HEK293T (cell line): ENCODE results near the gene HMOX1.
"Not testable (repeated sequence)": the region's sequence is repeated elsewhere in the genome, so short reads cannot be mapped to it uniquely, and the experiment has no call there.

Source experiments
- CTCF ChIA-PET: fragments of 350-600 bp; formaldehyde crosslinking; extraction: SDS; loops from one replicate; lab custom pipeline; 2021; ENCODE audit warnings: antibody characterized with exemption, inconsistent platforms; lab: Yijun Ruan, JAX
- POLR2A ChIA-PET: fragments of 350-600 bp; formaldehyde crosslinking; extraction: SDS; loops from one replicate; lab custom pipeline; 2020; ENCODE audit warnings: antibody characterized with exemption, inconsistent platforms; lab: Yijun Ruan, JAX
- DNase-seq: peaks from one replicate; pipeline ENCODE4 v3.0.0; 2012; ENCODE audit warnings: mixed read lengths; ENCODE audit errors: extremely low spot score
- ARNT ChIP-seq: fragments of 450-650 bp; IDR thresholded peaks from 2 replicates; pipeline ENCODE4 v1.6.1; 2017; ENCODE audit warnings: mild to moderate bottlenecking
- BHLHE40 ChIP-seq: fragments of 450-650 bp; IDR thresholded peaks from 2 replicates; pipeline ENCODE4 v1.6.1; 2016; ENCODE audit warnings: mild to moderate bottlenecking, moderate library complexity, borderline replicate concordance
- CTBP1 ChIP-seq: fragments of 450-650 bp; IDR thresholded peaks from 2 replicates; pipeline ENCODE4 v1.6.1; 2016; ENCODE audit warnings: borderline replicate concordance
- ELF4 ChIP-seq: fragments of 450-650 bp; IDR thresholded peaks from 2 replicates; pipeline ENCODE4 v1.6.1; 2017; ENCODE audit warnings: antibody characterized with exemption
- FOXA1 ChIP-seq: fragments of 450-650 bp; IDR thresholded peaks from 2 replicates; pipeline ENCODE4 v1.6.1; 2016; ENCODE audit warnings: mild to moderate bottlenecking
- FOXK2 ChIP-seq: fragments of 450-650 bp; IDR thresholded peaks from 2 replicates; pipeline ENCODE4 v1.6.1; 2016; ENCODE audit warnings: mild to moderate bottlenecking
- FOXM1 ChIP-seq: fragments of 450-650 bp; IDR thresholded peaks from 2 replicates; pipeline ENCODE4 v1.6.1; 2017; ENCODE audit warnings: mild to moderate bottlenecking, borderline replicate concordance
- HDGF ChIP-seq: fragments of 450-650 bp; IDR thresholded peaks from 2 replicates; pipeline ENCODE4 v1.6.1; 2017; ENCODE audit warnings: antibody characterized with exemption, borderline replicate concordance
- L3MBTL2 ChIP-seq: fragments of 450-650 bp; conservative IDR thresholded peaks from 2 replicates; pipeline ENCODE4 v1.6.1; 2016; ENCODE audit warnings: mild to moderate bottlenecking
- LEF1 ChIP-seq: fragments of 450-650 bp; IDR thresholded peaks from 2 replicates; pipeline ENCODE4 v1.6.1; 2017; ENCODE audit warnings: mild to moderate bottlenecking, borderline replicate concordance
- NFRKB ChIP-seq: fragments of 450-650 bp; IDR thresholded peaks from 2 replicates; pipeline ENCODE4 v1.6.1; 2016; ENCODE audit warnings: mild to moderate bottlenecking, moderate library complexity
- SP1 ChIP-seq: fragments of 450-650 bp; IDR thresholded peaks from 2 replicates; pipeline ENCODE4 v1.6.1; 2017
- SUZ12 ChIP-seq: fragments of 450-650 bp; IDR thresholded peaks from 2 replicates; pipeline ENCODE4 v1.6.1; 2016; ENCODE audit warnings: mild to moderate bottlenecking
- TARDBP ChIP-seq: fragments of 450-650 bp; IDR thresholded peaks from 2 replicates; pipeline ENCODE4 v1.6.1; 2016
- ZNF384 ChIP-seq: fragments of 450-650 bp; IDR thresholded peaks from 2 replicates; pipeline ENCODE4 v1.6.1; 2016
- TF ChIP-seq, protein P1 (sequence below): fragments of 450-650 bp; IDR thresholded peaks from 2 replicates; pipeline ENCODE4 v1.6.1; 2016

The HMOX1 gene

DNA sequence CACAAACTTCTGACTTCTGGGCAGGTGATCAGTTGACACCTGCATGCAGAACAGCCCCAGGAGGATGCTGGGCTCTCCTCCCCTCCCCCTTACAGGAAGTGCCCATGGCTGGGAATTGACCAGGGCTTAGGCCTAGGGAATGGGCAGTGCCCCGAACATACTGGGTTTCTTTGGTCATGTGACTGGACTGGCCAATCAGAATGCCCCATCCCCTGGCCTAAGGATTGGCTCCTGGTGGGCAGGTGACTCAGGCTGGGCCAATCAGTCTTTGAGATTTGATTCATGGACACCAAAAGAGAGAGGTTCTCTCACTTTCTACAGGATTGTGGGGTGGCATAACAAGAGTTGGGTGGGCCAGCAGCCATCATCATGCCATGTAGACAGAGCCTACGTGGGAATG is 56.2 kb downstream of the HMOX1 start:
- CTCF ChIA-PET: no interaction called here
- peak; percentile 66 for DNase-seq
- POLR2A ChIA-PET: no interaction called here
- TF ChIP-seq L3MBTL2 (no peak), ELF4 (no peak), HDGF (no peak), SUZ12 (no peak), FOXM1 (no peak)
- TF ChIP-seq, protein P1, sequence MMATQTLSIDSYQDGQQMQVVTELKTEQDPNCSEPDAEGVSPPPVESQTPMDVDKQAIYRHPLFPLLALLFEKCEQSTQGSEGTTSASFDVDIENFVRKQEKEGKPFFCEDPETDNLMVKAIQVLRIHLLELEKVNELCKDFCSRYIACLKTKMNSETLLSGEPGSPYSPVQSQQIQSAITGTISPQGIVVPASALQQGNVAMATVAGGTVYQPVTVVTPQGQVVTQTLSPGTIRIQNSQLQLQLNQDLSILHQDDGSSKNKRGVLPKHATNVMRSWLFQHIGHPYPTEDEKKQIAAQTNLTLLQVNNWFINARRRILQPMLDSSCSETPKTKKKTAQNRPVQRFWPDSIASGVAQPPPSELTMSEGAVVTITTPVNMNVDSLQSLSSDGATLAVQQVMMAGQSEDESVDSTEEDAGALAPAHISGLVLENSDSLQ: no peak

DNA sequence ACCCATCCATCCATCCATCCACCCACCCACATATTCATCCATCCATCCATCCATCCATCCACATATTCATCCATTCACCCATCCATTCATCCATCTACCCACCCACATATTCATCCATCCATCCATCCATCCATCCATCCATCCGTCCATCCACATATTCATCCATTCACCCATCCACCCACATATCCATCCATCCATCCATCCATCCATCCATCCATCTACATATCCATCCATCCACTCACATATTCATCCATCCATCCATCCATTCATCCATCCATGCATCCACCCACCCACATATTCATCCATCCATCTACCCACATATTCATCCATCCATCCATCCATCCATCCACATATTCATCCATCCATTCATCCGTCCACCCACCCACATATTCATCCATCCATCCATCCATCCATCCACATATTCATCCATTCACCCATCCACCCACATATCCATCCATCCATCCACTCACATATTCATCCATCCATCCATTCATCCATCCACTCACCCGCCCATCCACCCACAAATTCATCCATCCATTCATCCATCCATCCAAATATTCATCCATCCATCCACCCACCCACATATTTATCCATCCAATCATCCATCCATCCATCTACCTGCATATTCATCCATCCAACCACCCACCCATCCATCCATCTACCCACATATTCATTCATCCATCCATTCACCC is 57.9 kb downstream of the HMOX1 start:
- POLR2A ChIA-PET, CTCF ChIA-PET, DNase-seq: not testable (repeated sequence)

DNA sequence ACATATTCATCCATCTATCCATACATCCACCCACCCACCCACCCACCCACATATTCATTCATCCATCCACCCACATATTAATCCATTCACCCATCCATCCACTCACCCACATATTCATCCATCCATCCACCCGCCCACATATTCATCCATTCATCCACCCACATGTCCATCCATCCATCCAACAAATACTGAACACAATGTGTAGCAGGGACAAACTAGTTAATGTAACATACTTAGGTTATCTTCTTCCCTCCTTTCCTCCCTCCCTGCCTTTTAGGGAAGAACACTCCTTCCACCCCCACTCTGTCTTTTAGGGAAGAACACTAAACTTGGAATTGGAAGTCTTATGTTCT is 58.4 kb downstream of the HMOX1 start:
- POLR2A ChIA-PET: no interaction called here
- TF ChIP-seq FOXK2 (no peak), LEF1 (no peak), ARNT (no peak), CTBP1 (no peak), FOXA1 (no peak), L3MBTL2 (no peak), SP1 (no peak), NFRKB (no peak), TARDBP (no peak), ELF4 (no peak), ZNF384 (no peak), HDGF (no peak), BHLHE40 (no peak)
- TF ChIP-seq, protein P1: no peak
- CTCF ChIA-PET: no interaction called here
- no peak for DNase-seq

DNA sequence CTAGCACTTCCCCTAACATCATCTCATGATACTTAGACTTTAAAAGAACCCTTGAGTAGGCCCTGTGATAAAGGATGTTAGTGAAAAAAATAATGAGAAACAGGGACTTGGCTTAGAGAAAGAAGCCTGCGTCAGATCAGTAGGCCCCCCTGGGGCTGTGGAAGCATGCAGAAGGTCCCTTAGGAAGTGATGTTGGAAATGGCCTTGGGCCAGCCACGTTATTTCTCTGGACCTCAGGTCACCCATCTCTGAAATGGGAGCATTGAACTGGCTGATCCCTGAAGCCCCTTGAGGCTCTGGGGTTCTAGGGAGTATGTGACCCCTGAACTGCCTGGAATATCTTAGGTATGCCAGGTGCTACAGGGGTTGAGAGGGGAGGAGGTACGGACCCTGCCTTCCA is 59.2 kb downstream of the HMOX1 start:
- ChIA-PET CTCF (no interaction called here), POLR2A (no interaction called here)
- no peak for TF ChIP-seq TARDBP
- no peak for TF ChIP-seq LEF1
- no peak for TF ChIP-seq SUZ12
- no peak for TF ChIP-seq FOXK2
- TF ChIP-seq FOXA1: no peak
- TF ChIP-seq ARNT: no peak
- TF ChIP-seq, protein P1: no peak
- TF ChIP-seq FOXM1: no peak
- no peak for TF ChIP-seq SP1
- TF ChIP-seq NFRKB: no peak
- no peak for TF ChIP-seq ELF4
- DNase-seq: no peak

DNA sequence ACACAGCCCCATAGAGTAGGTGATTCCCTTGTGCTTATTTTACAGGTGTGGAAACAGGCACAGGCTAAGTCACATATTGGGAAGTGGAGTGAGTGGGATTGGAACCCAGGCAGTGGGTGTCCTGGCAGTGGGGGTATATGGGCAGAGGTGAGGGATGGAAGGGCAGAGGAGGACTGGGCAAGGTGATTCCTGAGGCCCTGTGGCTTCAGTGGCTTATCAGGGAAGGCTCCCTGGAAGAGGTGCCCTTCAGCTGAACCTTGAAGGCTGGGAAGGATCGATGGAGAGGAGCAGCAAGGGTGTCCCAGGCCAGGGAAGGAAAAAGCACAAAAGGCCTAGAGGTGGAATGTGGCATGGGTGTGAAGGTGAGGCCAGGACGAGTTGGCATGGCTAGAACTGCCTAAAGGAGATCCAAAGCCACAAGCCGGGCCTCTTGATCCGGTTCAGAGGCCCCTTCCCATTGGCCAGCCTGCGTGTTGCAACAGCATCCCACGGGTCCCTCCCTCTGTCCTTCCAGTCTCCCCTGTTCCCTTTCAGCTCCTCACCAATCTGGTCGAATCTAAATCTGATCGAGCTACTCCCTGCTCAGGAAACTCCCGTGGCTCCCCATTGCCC is 60.7 kb downstream of the HMOX1 start:
- ChIA-PET POLR2A (no interaction called here), CTCF (no interaction called here)
- DNase-seq: no peak
- TF ChIP-seq HDGF: no peak
- no peak for TF ChIP-seq BHLHE40
- TF ChIP-seq, protein P1: no peak
- no peak for TF ChIP-seq NFRKB
- no peak for TF ChIP-seq CTBP1
- no peak for TF ChIP-seq FOXA1
- no peak for TF ChIP-seq SUZ12
- no peak for TF ChIP-seq TARDBP
- TF ChIP-seq LEF1: no peak
- TF ChIP-seq ZNF384: no peak
- TF ChIP-seq FOXK2: no peak

DNA sequence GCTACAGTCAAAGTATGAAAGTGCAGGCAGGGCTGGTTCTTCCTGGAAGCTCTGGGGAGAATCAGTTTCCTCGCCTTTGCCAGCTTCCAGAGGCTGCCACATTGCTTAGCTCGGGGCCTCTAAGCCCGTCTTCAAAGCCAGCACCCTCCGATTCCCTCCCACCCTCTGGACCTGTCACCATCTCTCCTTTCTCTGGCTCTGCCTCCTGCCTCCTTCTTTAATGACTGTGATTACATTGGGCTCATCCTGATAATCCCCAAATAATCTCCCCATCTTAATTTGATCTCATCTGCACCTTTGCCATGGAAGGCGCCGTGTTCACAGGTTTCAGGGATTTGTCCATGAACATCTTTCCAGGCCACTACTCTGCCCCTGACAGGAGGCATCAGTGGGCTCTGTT is 61.6 kb downstream of the HMOX1 start:
- DNase-seq: no peak
- TF ChIP-seq SP1: no peak
- CTCF ChIA-PET: no interaction called here
- POLR2A ChIA-PET: no interaction called here

DNA sequence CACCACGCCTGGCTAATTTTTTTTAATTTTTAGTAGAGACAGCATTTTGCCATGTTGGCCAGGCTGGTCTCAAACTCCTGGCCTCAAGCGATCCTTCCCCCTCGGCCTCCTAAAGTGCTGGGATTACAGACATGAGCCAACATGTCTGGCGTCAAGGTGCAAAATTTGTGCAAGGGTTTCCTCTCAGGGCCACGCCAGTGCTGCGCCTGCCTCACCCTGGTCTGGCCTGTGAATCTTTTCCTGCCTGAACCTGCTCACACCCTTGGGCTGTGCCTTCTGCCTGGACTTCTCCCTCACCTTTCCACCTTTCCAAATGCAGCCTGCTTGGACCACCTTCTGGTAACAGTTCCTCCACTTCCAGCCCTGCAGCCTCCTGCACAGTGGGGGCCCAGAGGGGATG is 62.4 kb downstream of the HMOX1 start:
- TF ChIP-seq BHLHE40 (no peak), CTBP1 (no peak), ZNF384 (no peak), L3MBTL2 (no peak), LEF1 (no peak), TARDBP (no peak), SUZ12 (no peak)
- ChIA-PET CTCF (no interaction called here), POLR2A (no interaction called here)
- DNase-seq: no peak
